H9 (cell line): Measurements from ENCODE around the gene ZNF366. TPM values are rescaled to one million over a fixed set of nuclear protein-coding genes. Genes with fewer than 3 reads are reported as not detected.
"Not testable (repeated sequence)": the region's sequence is repeated elsewhere in the genome, so short reads cannot be mapped to it uniquely, and the experiment has no call there.

Source experiments
- DNase-seq: peaks from one replicate; pipeline ENCODE4 v3.0.0-alpha.2; 2017
- H2AFZ ChIP-seq: one replicate; pipeline ENCODE4 v1.6.1; 2013; ENCODE audit warnings: mild to moderate bottlenecking, low read length, control low read depth, moderate library complexity
- H2AK5ac ChIP-seq: 2 replicates; pipeline ENCODE4 v1.6.1; 2013; ENCODE audit warnings: low read length, control low read depth, mixed read lengths; ENCODE audit not compliant: insufficient read length
- H2BK120ac ChIP-seq: one replicate; pipeline ENCODE4 v1.6.1; 2013; ENCODE audit warnings: low read depth, mild to moderate bottlenecking, low read length, control low read depth, inconsistent platforms; ENCODE audit not compliant: poor library complexity, severe bottlenecking
- H2BK12ac ChIP-seq: 2 replicates; pipeline ENCODE4 v1.6.1; 2013; ENCODE audit warnings: low read length, control low read depth, mixed read lengths, low read depth; ENCODE audit not compliant: insufficient read length
- H2BK15ac ChIP-seq: 2 replicates; pipeline ENCODE4 v1.6.1; 2013; ENCODE audit warnings: low read depth, low read length, control low read depth
- H2BK20ac ChIP-seq: one replicate; pipeline ENCODE4 v1.6.1; 2013; ENCODE audit warnings: low read depth, mild to moderate bottlenecking, low read length, control low read depth, inconsistent platforms; ENCODE audit not compliant: poor library complexity, severe bottlenecking
- H2BK5ac ChIP-seq: 2 replicates; pipeline ENCODE4 v1.6.1; 2013; ENCODE audit warnings: low read length, control low read depth, mixed read lengths; ENCODE audit not compliant: insufficient read length
- H3K14ac ChIP-seq: 2 replicates; pipeline ENCODE4 v1.6.1; 2013; ENCODE audit warnings: low read length, control low read depth; ENCODE audit not compliant: insufficient read depth
- H3K18ac ChIP-seq: 2 replicates; pipeline ENCODE4 v1.6.1; 2013; ENCODE audit warnings: low read depth, mild to moderate bottlenecking, mixed read lengths, low read length, control low read depth; ENCODE audit not compliant: insufficient read length
- H3K23ac ChIP-seq: 2 replicates; pipeline ENCODE4 v1.6.1; 2013; ENCODE audit warnings: low read length, control low read depth, mixed read lengths, low read depth; ENCODE audit not compliant: insufficient read length
- H3K23me2 ChIP-seq: 2 replicates; pipeline ENCODE4 v1.6.1; 2013; ENCODE audit warnings: low read depth, mild to moderate bottlenecking, mixed read lengths, low read length, control low read depth; ENCODE audit not compliant: insufficient read length, poor library complexity, severe bottlenecking
- H3K27ac ChIP-seq: 2 replicates; pipeline ENCODE4 v1.5.1; 2013; ENCODE audit warnings: low read length, control low read depth, mixed read lengths, low read depth; ENCODE audit not compliant: insufficient read length
- H3K27me3 ChIP-seq: 2 replicates; pipeline ENCODE4 v1.6.1; 2013; ENCODE audit warnings: low read length, control low read depth, inconsistent platforms; ENCODE audit not compliant: insufficient read depth
- H3K4ac ChIP-seq: 2 replicates; pipeline ENCODE4 v1.6.1; 2013; ENCODE audit warnings: low read depth, mild to moderate bottlenecking, control low read depth, inconsistent platforms, low read length, moderate library complexity
- H3K4me1 ChIP-seq: 2 replicates; pipeline ENCODE4 v1.6.1; 2013; ENCODE audit warnings: low read length, control low read depth, inconsistent platforms; ENCODE audit not compliant: insufficient read depth
- H3K4me2 ChIP-seq: 2 replicates; pipeline ENCODE4 v1.6.1; 2013; ENCODE audit warnings: low read length, control low read depth, mixed read lengths; ENCODE audit not compliant: insufficient read length, insufficient read depth
- H3K56ac ChIP-seq: 2 replicates; pipeline ENCODE4 v1.6.1; 2013; ENCODE audit warnings: low read depth, mild to moderate bottlenecking, mixed read lengths, low read length, control low read depth; ENCODE audit not compliant: insufficient read length
- H3K79me1 ChIP-seq: 2 replicates; pipeline ENCODE4 v1.6.1; 2013; ENCODE audit warnings: low read depth, mild to moderate bottlenecking, moderate library complexity, low read length, control low read depth, inconsistent platforms; ENCODE audit not compliant: insufficient read depth, poor library complexity, severe bottlenecking
- H3K79me2 ChIP-seq: 2 replicates; pipeline ENCODE4 v1.6.1; 2013; ENCODE audit warnings: low read length, control low read depth, inconsistent platforms; ENCODE audit not compliant: insufficient read depth
- H3K9ac ChIP-seq: 2 replicates; pipeline ENCODE4 v1.6.1; 2013; ENCODE audit warnings: low read length, control low read depth, mixed read lengths; ENCODE audit not compliant: insufficient read length; ENCODE audit errors: extremely low read depth
- H3K9me3 ChIP-seq: one replicate; pipeline ENCODE4 v1.6.1; 2013; ENCODE audit warnings: low read depth, low read length, inconsistent platforms; ENCODE audit not compliant: control insufficient read depth
- H3T11ph ChIP-seq: one replicate; pipeline ENCODE4 v1.6.1; 2013; ENCODE audit warnings: mild to moderate bottlenecking, low read length, control low read depth, inconsistent platforms
- H4K20me1 ChIP-seq: one replicate; pipeline ENCODE4 v1.6.1; 2013; ENCODE audit not compliant: control insufficient read depth, insufficient read length, insufficient read depth
- H4K5ac ChIP-seq: 2 replicates; pipeline ENCODE4 v1.6.1; 2013; ENCODE audit warnings: low read depth, mild to moderate bottlenecking, mixed read lengths, low read length, control low read depth; ENCODE audit not compliant: insufficient read length
- H4K8ac ChIP-seq: replicated peaks from 2 replicates; pipeline ENCODE4 v1.6.1; 2013; ENCODE audit warnings: low read length, control low read depth, mixed read lengths, low read depth; ENCODE audit not compliant: insufficient read length
- H4K91ac ChIP-seq: 2 replicates; pipeline ENCODE4 v1.6.1; 2013; ENCODE audit warnings: low read depth, mild to moderate bottlenecking, moderate library complexity, mixed read lengths, low read length, control low read depth; ENCODE audit not compliant: insufficient read length
- H3K27ac Mint-ChIP-seq, 3 experiments: 2 replicates in 2 of 3; 3 replicates in 1 of 3; pipeline ENCODE4 v1.8.0; 2020 to 2021; ENCODE audit warnings: mixed read lengths in 3 of 3, mild to moderate bottlenecking in 1 of 3, moderate library complexity in 1 of 3
- H3K27me3 Mint-ChIP-seq: 2 replicates; pipeline ENCODE4 v1.8.0; 2021; ENCODE audit warnings: low read depth, mild to moderate bottlenecking, moderate library complexity, mixed read lengths
- H3K36me3 Mint-ChIP-seq, 3 experiments: 2 replicates in 2 of 3; 3 replicates in 1 of 3; pipeline ENCODE4 v1.8.0; 2020 to 2021; ENCODE audit warnings: low read depth in 3 of 3, mixed read lengths in 3 of 3; ENCODE audit not compliant: insufficient read depth in 1 of 3
- H3K4me1 Mint-ChIP-seq, 2 experiments: 2 replicates each; pipeline ENCODE4 v1.8.0; 2020; ENCODE audit warnings: mixed read lengths in 2 of 2
- H3K4me3 Mint-ChIP-seq, 2 experiments: 2 replicates in 1 of 2; 3 replicates in 1 of 2; pipeline ENCODE4 v1.8.0; 2020 to 2021; ENCODE audit warnings: mild to moderate bottlenecking in 2 of 2, mixed read lengths in 2 of 2, moderate library complexity in 1 of 2
- H3K9me3 Mint-ChIP-seq, 2 experiments: 2 replicates in 1 of 2; 3 replicates in 1 of 2; pipeline ENCODE4 v1.8.0; 2020; ENCODE audit warnings: mild to moderate bottlenecking in 2 of 2, mixed read lengths in 2 of 2, moderate library complexity in 1 of 2
- CTCF ChIP-seq: fragments of 200-600 bp; sonication (generic); conservative IDR thresholded peaks from 3 replicates; pipeline ENCODE4 v1.8.0; 2021; ENCODE audit warnings: antibody characterized with exemption, mild to moderate bottlenecking
- WGBS: extraction: QIAGEN DNeasy Blood & Tissue Kit; methylation state at CpG from one replicate; pipeline ENCODE4 v1.1.7; 2013; ENCODE audit warnings: missing lambda C conversion rate, low lambda C conversion rate, mixed read lengths; ENCODE audit not compliant: insufficient read length; ENCODE audit errors: extremely low coverage; 5-methylcytosine and 5-hydroxymethylcytosine counted together
- total RNA-seq: library from RNA; stranded (reverse); gene quantifications from 2 replicates; pipeline ENCODE4 v1.2.1, GENCODE V29; 2021

Gene ZNF366
- total RNA-seq, 1 experiment from 2014 or later = not detected

GRCh38 chr5:72407078-72407477 lies 100.1 kb downstream of the ZNF366 start:
- H2BK20ac ChIP-seq = no peak overlapping the region
- H4K5ac ChIP-seq = no peak overlapping the region
- Mint-ChIP-seq H3K36me3 (peaks cover 0 to 2% (median 0%) of the 10 kb centered on the region in 3 experiments; a peak in 4 of 7 replicates), H3K9me3 (peaks cover 1 to 6% of the 10 kb centered on the region in 2 experiments; a peak in 1 of 5 replicates), H3K27ac (no peak overlapping the region), H3K27me3 (no peaks in the 10 kb centered on the region; the same call in none of the 2 replicates), H3K4me3 (no peak overlapping the region), H3K4me1 (no peaks in the 10 kb centered on the region)
- H2BK120ac ChIP-seq = no peak overlapping the region
- TF ChIP-seq CTCF = no peak
- H3K4me2 ChIP-seq = no peak overlapping the region
- H3K18ac ChIP-seq = no peak overlapping the region
- H4K8ac ChIP-seq = no peak overlapping the region
- H3K23me2 ChIP-seq = no peaks in the 10 kb centered on the region
- H3K79me1 ChIP-seq = no peaks in the 10 kb centered on the region
- WGBS = no CpG with 5 or more reads among the region's 3 CpGs
- no peak overlapping the region for H2BK12ac ChIP-seq
- H3K14ac ChIP-seq = no peak overlapping the region
- H3K9me3 ChIP-seq = no peaks in the 10 kb centered on the region
- no peak overlapping the region for H2BK5ac ChIP-seq
- no peaks in the 10 kb centered on the region for H4K20me1 ChIP-seq
- H3K4me1 ChIP-seq = no peaks in the 10 kb centered on the region
- H2AK5ac ChIP-seq = no peak overlapping the region
- no peak overlapping the region for H2BK15ac ChIP-seq
- no peaks in the 10 kb centered on the region for H3K79me2 ChIP-seq
- DNase-seq = no peak
- H3K27ac ChIP-seq = no peak overlapping the region
- H3K56ac ChIP-seq = no peak overlapping the region
- H3K9ac ChIP-seq = no peak overlapping the region
- no peak overlapping the region for H3K23ac ChIP-seq
- H2AFZ ChIP-seq = no peak overlapping the region
- H3K27me3 ChIP-seq = no peaks in the 10 kb centered on the region
- no peak overlapping the region for H3K4ac ChIP-seq
- H3T11ph ChIP-seq = no peak overlapping the region
- no peak overlapping the region for H4K91ac ChIP-seq

- not testable (repeated sequence) for H2BK12ac ChIP-seq, H3K27me3 ChIP-seq, H3K18ac ChIP-seq, H3K9ac ChIP-seq, H3K27me3 Mint-ChIP-seq, H3K27ac Mint-ChIP-seq, H3K14ac ChIP-seq, H3K4me1 Mint-ChIP-seq, H4K5ac ChIP-seq, H2BK15ac ChIP-seq, H4K20me1 ChIP-seq, H3K79me1 ChIP-seq, H3K27ac ChIP-seq, H4K8ac ChIP-seq, H3K9me3 ChIP-seq, H3K4me3 Mint-ChIP-seq, H3K23ac ChIP-seq, H3K23me2 ChIP-seq, H3K4ac ChIP-seq, H4K91ac ChIP-seq, H2AFZ ChIP-seq, H3K79me2 ChIP-seq, H2AK5ac ChIP-seq, H3K4me1 ChIP-seq, H2BK20ac ChIP-seq, H3K56ac ChIP-seq, H2BK5ac ChIP-seq, H2BK120ac ChIP-seq, H3T11ph ChIP-seq, DNase-seq, H3K4me2 ChIP-seq
- H3K36me3 Mint-ChIP-seq = peaks cover 7 to 18% (median 9%) of the 10 kb centered on the region in 3 experiments; a peak in 6 of 7 replicates
- peaks cover 15 to 22% of the 10 kb centered on the region in 2 experiments for H3K9me3 Mint-ChIP-seq
- WGBS = no CpG with 5 or more reads among the region's 3 CpGs
Observed at GRCh38 chr5:72404771-72405170, 102.4 kb downstream of the ZNF366 start.
